T-cell (primary cell): ENCODE results near the gene FLYWCH1. TPM values are rescaled to one million over a fixed set of nuclear protein-coding genes. Genes with fewer than 3 reads are reported as not detected.

Experiments
- ATAC-seq, 4 experiments: fragments of 200-7000 bp in 3 of 4; fragments of 150-1000 bp in 1 of 4; cut with Tn5 transposase; replicated peaks in 1 of 4; 1 replicate in 3 of 4; 2 replicates in 1 of 4; pipeline ENCODE4 v1.10.0; 2021; ENCODE audit warnings: moderate library complexity in 3 of 4, mild to moderate bottlenecking in 2 of 4, moderate number of reproducible peaks in 1 of 4
- CTCF ChIA-PET, 2 donors: fragments of 300-600 bp; sonication (Branson Sonifier 250); formaldehyde crosslinking; loops; one replicate each; lab custom pipeline; 2022; ENCODE audit warnings: antibody characterized with exemption in 2 of 2; lab: Charles Lee
- POLR2A ChIA-PET, 2 donors: fragments of 300-600 bp; sonication (Branson Sonifier 250); formaldehyde crosslinking; loops; one replicate each; lab custom pipeline; 2022; ENCODE audit warnings: antibody characterized with exemption in 2 of 2; lab: Charles Lee
- DNase-seq, 35 experiments: peaks; one replicate each; pipeline versions ENCODE4 v3.0.0 to v3.0.0-alpha.2; 2013 to 2023
- H3K27ac ChIP-seq: one replicate; pipeline ENCODE4 v1.5.1; 2013; ENCODE audit warnings: low read length
- H3K27me3 ChIP-seq, 2 experiments: replicated peaks in 1 of 2; 1 replicate in 1 of 2; 2 replicates in 1 of 2; pipeline versions ENCODE4 v1.6.1 to v1.7.0; 2013; ENCODE audit warnings: low read length in 1 of 2, mixed read lengths in 1 of 2; ENCODE audit not compliant: control insufficient read depth in 2 of 2, insufficient read depth in 2 of 2; ENCODE audit errors: extremely low read depth in 1 of 2
- H3K36me3 ChIP-seq, 2 donors: 1 replicate in 1 of 2; 2 replicates in 1 of 2; pipeline versions ENCODE4 v1.6.1 to v1.7.0; 2013; ENCODE audit warnings: low read length in 1 of 2; ENCODE audit not compliant: control insufficient read depth in 2 of 2, insufficient read depth in 1 of 2; ENCODE audit errors: extremely low read depth in 1 of 2
- H3K4me1 ChIP-seq, 2 experiments: 1 replicate in 1 of 2; 2 replicates in 1 of 2; pipeline versions ENCODE4 v1.6.1 to v1.7.0; 2013; ENCODE audit warnings: low read length in 2 of 2, mixed read lengths in 1 of 2; ENCODE audit not compliant: insufficient read depth in 2 of 2, control insufficient read depth in 1 of 2; ENCODE audit errors: extremely low read depth in 1 of 2
- H3K4me3 ChIP-seq, 2 donors: 1 replicate in 1 of 2; 2 replicates in 1 of 2; pipeline versions ENCODE4 v1.5.1 to v1.7.0; 2013; ENCODE audit warnings: mild to moderate bottlenecking in 2 of 2, low read length in 1 of 2, moderate library complexity in 1 of 2; ENCODE audit not compliant: control insufficient read depth in 1 of 2; ENCODE audit errors: extremely low read depth in 1 of 2
- H3K9me3 ChIP-seq: 2 replicates; pipeline ENCODE4 v1.7.0; 2013
- H3K27ac Mint-ChIP-seq, 2 donors: one replicate each; pipeline ENCODE4 v1.8.0; 2020 to 2021; ENCODE audit warnings: mild to moderate bottlenecking in 2 of 2, mixed read lengths in 2 of 2
- H3K27me3 Mint-ChIP-seq, 2 donors: one replicate each; pipeline ENCODE4 v1.8.0; 2021 to 2022; ENCODE audit warnings: mixed read lengths in 2 of 2
- H3K36me3 Mint-ChIP-seq: one replicate; pipeline ENCODE4 v1.8.0; 2021; ENCODE audit warnings: mixed read lengths
- H3K4me1 Mint-ChIP-seq, 3 donors: one replicate each; pipeline ENCODE4 v1.8.0; 2020 to 2022; ENCODE audit warnings: mixed read lengths in 3 of 3, mild to moderate bottlenecking in 1 of 3
- H3K4me3 Mint-ChIP-seq, 3 donors: one replicate each; pipeline ENCODE4 v1.8.0; 2020 to 2022; ENCODE audit warnings: mild to moderate bottlenecking in 3 of 3, mixed read lengths in 3 of 3, moderate library complexity in 3 of 3
- H3K9me3 Mint-ChIP-seq, 3 donors: one replicate each; pipeline ENCODE4 v1.8.0; 2020 to 2022; ENCODE audit warnings: mixed read lengths in 3 of 3
- WGBS: methylation state at CpG from one replicate; pipeline ENCODE4 v1.1.5; 2013; ENCODE audit warnings: missing lambda C conversion rate; ENCODE audit not compliant: insufficient coverage; 5-methylcytosine and 5-hydroxymethylcytosine counted together
- total RNA-seq, 35 experiments: library from RNA in 6 of 35; stranded (reverse) in 6 of 35; fragments of 120-200 nt in 1 of 35; gene quantifications; one replicate each; pipeline versions ENCODE4 v1.2.1 to v1.2.4 and lab custom pipeline; 2013 to 2026

The FLYWCH1 gene, protein sequence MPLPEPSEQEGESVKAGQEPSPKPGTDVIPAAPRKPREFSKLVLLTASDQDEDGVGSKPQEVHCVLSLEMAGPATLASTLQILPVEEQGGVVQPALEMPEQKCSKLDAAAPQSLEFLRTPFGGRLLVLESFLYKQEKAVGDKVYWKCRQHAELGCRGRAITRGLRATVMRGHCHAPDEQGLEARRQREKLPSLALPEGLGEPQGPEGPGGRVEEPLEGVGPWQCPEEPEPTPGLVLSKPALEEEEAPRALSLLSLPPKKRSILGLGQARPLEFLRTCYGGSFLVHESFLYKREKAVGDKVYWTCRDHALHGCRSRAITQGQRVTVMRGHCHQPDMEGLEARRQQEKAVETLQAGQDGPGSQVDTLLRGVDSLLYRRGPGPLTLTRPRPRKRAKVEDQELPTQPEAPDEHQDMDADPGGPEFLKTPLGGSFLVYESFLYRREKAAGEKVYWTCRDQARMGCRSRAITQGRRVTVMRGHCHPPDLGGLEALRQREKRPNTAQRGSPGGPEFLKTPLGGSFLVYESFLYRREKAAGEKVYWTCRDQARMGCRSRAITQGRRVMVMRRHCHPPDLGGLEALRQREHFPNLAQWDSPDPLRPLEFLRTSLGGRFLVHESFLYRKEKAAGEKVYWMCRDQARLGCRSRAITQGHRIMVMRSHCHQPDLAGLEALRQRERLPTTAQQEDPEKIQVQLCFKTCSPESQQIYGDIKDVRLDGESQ
- total RNA-seq = 100 to 1,000 TPM in 3 of 5 donors, 10 to 100 TPM in 2; 83.0 to 144 (median 106) TPM
- total RNA-seq (2013) = 27.5 TPM
- 16.9 to 136 (median 79.9) reads per million in 29 experiments for total RNA-seq (lab: John Stamatoyannopoulos, UW)

DNA sequence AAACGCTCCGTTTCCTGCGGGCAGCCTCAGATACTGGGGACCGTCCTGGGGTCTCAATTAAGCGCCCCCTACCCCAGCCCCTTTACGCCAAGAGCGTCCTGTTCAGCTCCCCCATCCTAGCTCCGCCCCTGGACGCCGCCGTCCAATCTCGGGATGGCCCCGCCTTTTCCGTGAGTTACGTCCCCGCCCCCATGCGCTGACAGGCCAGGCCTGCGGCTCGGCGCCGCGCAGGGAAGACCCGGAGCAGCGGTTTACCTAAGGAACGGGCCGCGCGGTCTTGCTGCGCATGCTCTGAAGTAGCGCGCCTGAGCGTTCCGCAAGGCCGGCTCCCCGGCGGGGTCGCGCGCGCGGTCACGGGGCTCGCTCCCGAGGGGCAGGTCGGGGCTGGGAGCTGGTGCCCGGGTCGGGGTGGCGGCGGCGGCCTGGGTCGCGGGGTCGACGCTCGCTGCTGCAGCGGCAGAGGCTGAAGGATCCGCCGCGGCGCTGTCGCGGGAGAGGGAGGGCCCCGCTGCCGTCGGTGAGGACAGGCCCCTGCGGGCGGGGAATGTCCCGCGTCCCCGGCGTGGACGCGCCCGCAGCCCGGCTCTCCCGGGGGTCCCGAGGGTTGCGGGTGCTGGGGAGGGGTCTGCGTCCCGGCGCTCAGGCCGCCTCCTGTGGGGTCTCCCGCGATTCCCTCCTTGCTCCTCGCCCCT is at the start of gene FLYWCH1:
FLYWCH1 (plus strand) TSS at position 294 of the 692 bp plus-strand sequence. CDS start 17,755 bp downstream, outside the sequence.
- Mint-ChIP-seq H3K36me3 (peaks cover 3% of the 10 kb centered on the region), H3K9me3 (no peaks in the 10 kb centered on the region), H3K4me3 (peak within 1 kb of the TSS; percentile 90 to 92 (median 90)), H3K4me1 (peaks cover 17 to 32% (median 23%) of the 10 kb centered on the region in 3 donors), H3K27ac (peak within 1 kb of the TSS; percentile 83 to 92), H3K27me3 (no peaks in the 10 kb centered on the region)
- peak; percentile 95 to 98 (median 98) for ATAC-seq
- CTCF ChIA-PET = interaction anchor here in 1 of 2 donors (1.0 to 2.8 kb wide), 5 partner anchors 9 to 44 kb away, joined by 3 to 15 read pairs (median 9); partner anchors contain the start of gene FLYWCH2
- peaks cover 0 to 25% of the 10 kb centered on the region in 2 experiments for H3K4me1 ChIP-seq
- H3K9me3 ChIP-seq = no peaks in the 10 kb centered on the region
- under 1% methylated on average over 80 of the region's 85 CpGs for WGBS
- peak within 1 kb of the TSS; percentile 69 to 77 for H3K4me3 ChIP-seq
- H3K27me3 ChIP-seq = peaks cover 0 to 2% of the 10 kb centered on the region in 2 experiments
- peak within 1 kb of the TSS; percentile 55 for H3K27ac ChIP-seq
- peak; percentile 95 to 99 (median 98) for DNase-seq
- POLR2A ChIA-PET = interaction anchor here (0.6 to 1.0 kb wide), 3 partner anchors 29 to 776 kb away, joined by 3 to 4 read pairs (median 3); partner anchors contain the start of gene FLYWCH2 (in 1 of the 2)
- peaks cover 10 to 11% of the 10 kb centered on the region in 2 donors for H3K36me3 ChIP-seq

DNA sequence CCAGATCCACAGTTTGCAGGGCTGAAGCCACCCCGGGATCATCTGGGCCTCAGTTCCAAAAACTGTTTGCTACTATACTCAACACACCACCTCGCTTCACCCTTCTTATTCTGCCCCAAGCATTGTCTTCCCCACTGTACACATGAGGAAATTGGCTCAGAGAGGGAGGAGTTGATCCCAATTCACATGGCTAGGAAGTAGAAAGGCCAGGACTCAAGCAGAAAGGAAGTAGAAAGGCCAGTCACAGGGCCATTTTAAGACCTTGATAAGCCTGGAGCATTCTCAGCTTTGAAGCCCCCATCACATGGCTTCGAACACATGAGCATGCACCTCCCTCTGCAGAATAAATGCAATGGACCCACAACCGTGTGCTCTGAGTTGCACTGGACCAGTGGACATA is 46.1 kb upstream of the FLYWCH1 start:
- H3K9me3 ChIP-seq = no peaks in the 10 kb centered on the region
- Mint-ChIP-seq H3K4me1 (peaks cover 0 to 26% (median 13%) of the 10 kb centered on the region in 3 donors), H3K36me3 (no peaks in the 10 kb centered on the region), H3K27me3 (peaks cover 4 to 8% of the 10 kb centered on the region in 2 donors), H3K27ac (no peak overlapping the region), H3K4me3 (no peak overlapping the region), H3K9me3 (no peaks in the 10 kb centered on the region)
- DNase-seq (no peak), ATAC-seq (no peak)
- peaks cover 0 to 9% of the 10 kb centered on the region in 2 experiments for H3K27me3 ChIP-seq
- H3K36me3 ChIP-seq = no peaks in the 10 kb centered on the region
- H3K4me1 ChIP-seq = peaks cover 3 to 17% of the 10 kb centered on the region in 2 experiments
- 78% methylated on average over 2 of the region's 4 CpGs for WGBS
- H3K4me3 ChIP-seq = no peak overlapping the region
- ChIA-PET POLR2A (no interaction called here), CTCF (interaction anchor here in 1 of 2 donors (0.6 to 1.0 kb wide), 3 partner anchors 27 to 60 kb away, joined by 3 to 7 read pairs (median 4); no protein-coding TSS in a partner anchor)
- H3K27ac ChIP-seq = no peak overlapping the region

DNA sequence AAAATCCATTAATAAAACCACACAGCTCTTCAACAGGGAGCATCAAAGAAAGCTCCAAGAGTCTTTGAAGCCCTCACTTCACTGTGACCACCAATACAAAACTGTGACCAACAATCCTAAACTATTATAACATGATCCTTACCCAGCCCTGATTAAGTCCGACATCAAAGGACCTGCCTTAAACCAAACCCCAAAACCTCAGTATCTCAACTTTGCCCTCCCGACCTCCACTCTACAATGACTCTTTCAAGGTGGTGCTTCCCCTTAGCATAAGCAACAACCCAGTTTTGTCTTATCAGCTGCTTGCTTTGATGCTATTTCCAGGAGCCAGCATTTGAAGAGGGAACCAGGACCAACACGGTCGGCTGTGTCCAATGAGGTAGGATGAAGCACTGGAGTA is 45.3 kb upstream of the FLYWCH1 start:
- ATAC-seq = no peak
- H3K4me1 ChIP-seq = peaks cover 3 to 17% of the 10 kb centered on the region in 2 experiments
- Mint-ChIP-seq H3K4me3 (peak overlapping the region in 1 of 3 donors; percentile 3), H3K4me1 (peaks cover 0 to 26% (median 13%) of the 10 kb centered on the region in 3 donors), H3K36me3 (no peaks in the 10 kb centered on the region), H3K9me3 (no peaks in the 10 kb centered on the region), H3K27ac (peak overlapping the region; percentile 4 to 23), H3K27me3 (peaks cover 4% of the 10 kb centered on the region in 2 donors)
- CTCF ChIA-PET = interaction anchor here in 1 of 2 donors (0.6 to 1.0 kb wide), 2 partner anchors 28 to 1161 kb away, joined by 4 read pairs; no protein-coding TSS in a partner anchor
- no peak overlapping the region for H3K4me3 ChIP-seq
- H3K9me3 ChIP-seq = no peaks in the 10 kb centered on the region
- POLR2A ChIA-PET = no interaction called here
- no peaks in the 10 kb centered on the region for H3K36me3 ChIP-seq
- DNase-seq = peak in 1 of 35 experiments; percentile 38
- H3K27ac ChIP-seq = no peak overlapping the region
- WGBS = 55% methylated on average over 2 of the region's 4 CpGs
- peaks cover 0 to 3% of the 10 kb centered on the region in 2 experiments for H3K27me3 ChIP-seq

DNA sequence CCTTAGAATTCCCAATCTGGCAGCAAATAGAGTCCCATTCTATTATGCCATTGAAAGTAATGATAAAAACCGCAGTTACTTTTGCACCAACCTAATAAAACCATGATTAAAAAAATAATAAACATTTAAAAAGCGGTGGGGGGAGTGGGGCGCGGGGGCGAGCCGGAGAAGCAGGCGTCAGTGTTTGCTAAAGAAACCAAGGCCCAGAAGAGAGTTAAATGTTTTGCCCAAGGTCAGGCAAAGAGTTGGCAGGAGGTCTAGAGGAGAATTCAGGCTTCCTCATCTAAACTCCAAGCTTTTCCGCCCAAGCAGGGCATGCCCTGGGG is 44.1 kb upstream of the FLYWCH1 start:
- Histone ChIP-seq H3K27me3 (no peaks in the 10 kb centered on the region), H3K4me1 (peaks cover 3 to 17% of the 10 kb centered on the region in 2 experiments), H3K9me3 (no peaks in the 10 kb centered on the region), H3K36me3 (no peaks in the 10 kb centered on the region), H3K27ac (peak overlapping the region; percentile 78), H3K4me3 (peak overlapping the region in 1 of 2 donors; percentile 72)
- Mint-ChIP-seq H3K27me3 (peaks cover 2 to 4% of the 10 kb centered on the region in 2 donors), H3K9me3 (no peaks in the 10 kb centered on the region), H3K27ac (peak overlapping the region; percentile 78 to 84), H3K4me3 (peak overlapping the region; percentile 78 to 86 (median 84)), H3K4me1 (peaks cover 0 to 26% (median 13%) of the 10 kb centered on the region in 3 donors), H3K36me3 (no peaks in the 10 kb centered on the region)
- ChIA-PET POLR2A (no interaction called here), CTCF (interaction anchor here (1.2 to 1.8 kb wide), 6 partner anchors 15 to 59 kb away, joined by 5 to 19 read pairs (median 13); partner anchors contain the start of genes FLYWCH1 (in 1 of the 2) and FLYWCH2 (in 1 of the 2))
- DNase-seq (no peak), ATAC-seq (no peak)
- no CpG with 5 or more reads among the region's 8 CpGs for WGBS

DNA sequence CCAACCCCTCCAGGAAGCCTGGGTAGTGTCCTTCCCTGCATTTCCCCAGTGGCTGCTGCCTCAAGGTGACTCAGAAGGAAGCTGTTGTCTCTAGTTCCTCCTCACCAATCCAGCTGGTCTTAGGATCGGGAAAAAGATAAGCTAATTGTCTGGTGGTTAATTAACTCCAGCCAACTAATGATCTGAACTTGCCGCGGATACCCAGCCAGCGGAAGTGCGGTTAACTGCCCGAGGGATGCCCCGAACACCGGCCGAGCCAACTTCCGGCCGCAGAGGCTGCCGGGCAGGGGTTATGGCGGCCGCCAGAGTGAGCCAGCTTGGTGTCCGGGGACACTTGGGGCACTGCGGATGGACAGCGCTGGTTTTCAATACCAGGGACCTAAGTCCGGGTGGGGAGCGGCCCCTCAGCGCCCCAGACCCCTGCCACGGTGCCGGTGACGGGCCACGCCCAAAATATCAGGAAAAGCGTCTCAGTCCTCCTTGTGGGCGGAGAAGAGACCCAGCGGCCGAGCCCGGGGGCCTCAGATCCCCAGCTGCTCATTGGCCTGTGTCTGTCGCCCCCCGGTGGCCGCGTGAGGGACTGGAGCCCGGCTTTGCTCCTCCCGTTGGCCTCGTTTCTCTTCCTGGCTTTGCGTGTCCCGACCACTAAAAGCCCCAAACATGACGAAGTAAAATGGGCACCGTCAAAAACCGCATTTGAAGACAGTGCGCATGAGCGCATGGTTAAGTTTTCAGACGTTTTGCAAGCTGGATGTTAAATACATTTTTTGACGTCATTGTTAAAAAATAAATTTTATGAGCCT is 43.5 kb upstream of the FLYWCH1 start:
- peak overlapping the region; percentile 78 for H3K27ac ChIP-seq
- peak overlapping the region; percentile 78 to 84 for H3K27ac Mint-ChIP-seq
- no peaks in the 10 kb centered on the region for H3K36me3 ChIP-seq
- peaks cover 2 to 4% of the 10 kb centered on the region in 2 donors for H3K27me3 Mint-ChIP-seq
- H3K4me3 ChIP-seq = peak overlapping the region; percentile 72
- no peaks in the 10 kb centered on the region for H3K27me3 ChIP-seq
- WGBS = under 1% methylated on average over 38 of the region's 45 CpGs
- H3K4me1 ChIP-seq = peaks cover 3 to 17% of the 10 kb centered on the region in 2 experiments
- ChIA-PET CTCF (interaction anchor here (0.6 to 1.8 kb wide), 9 partner anchors 15 to 1094 kb away, joined by 4 to 19 read pairs (median 9); partner anchors contain the start of genes FLYWCH1 (in 1 of the 2) and FLYWCH2 (in 1 of the 2)), POLR2A (interaction anchor here (0.6 kb wide), 2 partner anchors 9 to 52 kb away, joined by 4 to 10 read pairs; no protein-coding TSS in a partner anchor)
- H3K4me3 Mint-ChIP-seq = peak overlapping the region; percentile 78 to 86 (median 84)
- peak; percentile 87 to 97 (median 93) for DNase-seq
- H3K4me1 Mint-ChIP-seq = peaks cover 0 to 26% (median 13%) of the 10 kb centered on the region in 3 donors
- H3K9me3 Mint-ChIP-seq = no peaks in the 10 kb centered on the region
- ATAC-seq = peak; percentile 91 to 97 (median 94)
- H3K36me3 Mint-ChIP-seq = no peaks in the 10 kb centered on the region
- no peaks in the 10 kb centered on the region for H3K9me3 ChIP-seq
